Testis (tissue), 2 donors: Measurements from ENCODE around the gene SLC6A17.

ENCODE experiments used
- POLR2A ChIP-seq: fragments of 450-650 bp; IDR thresholded peaks from one replicate; pipeline ENCODE4 v1.6.1; 2017; ENCODE audit warnings: antibody characterized with exemption, mild to moderate bottlenecking, moderate library complexity
- TF ChIP-seq, protein P1 (sequence below), 3 experiments: fragments of 450-650 bp in 2 of 3; fragments of 200-600 bp in 1 of 3; sonication (generic) in 1 of 3; IDR thresholded peaks; one replicate each; pipeline ENCODE4 v1.5.1; 2016 to 2019; ENCODE audit warnings: antibody characterized with exemption in 3 of 3, mild to moderate bottlenecking in 2 of 3, moderate library complexity in 1 of 3

DNA sequence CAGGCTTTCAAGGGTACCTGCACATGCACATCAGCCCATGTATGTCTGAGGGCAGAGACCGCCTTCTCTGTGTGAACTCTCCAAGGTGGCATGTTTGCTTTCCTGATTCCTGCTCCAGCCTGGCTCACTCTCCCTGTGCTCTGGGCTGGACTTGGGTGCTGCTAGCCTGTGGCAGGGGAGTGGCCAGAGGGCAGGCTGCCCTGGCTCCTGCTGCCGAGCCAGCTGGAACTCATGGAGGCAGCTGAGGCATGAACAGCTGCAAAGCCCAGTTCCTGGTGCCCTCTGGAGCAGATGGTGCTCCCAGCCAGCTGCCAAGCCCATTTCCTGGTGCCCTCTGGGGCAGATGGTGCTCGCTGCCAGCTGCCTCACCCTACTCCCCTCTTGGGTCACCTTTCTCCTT lies 30.5 kb upstream of the SLC6A17 start:
- TF ChIP-seq, protein P1, sequence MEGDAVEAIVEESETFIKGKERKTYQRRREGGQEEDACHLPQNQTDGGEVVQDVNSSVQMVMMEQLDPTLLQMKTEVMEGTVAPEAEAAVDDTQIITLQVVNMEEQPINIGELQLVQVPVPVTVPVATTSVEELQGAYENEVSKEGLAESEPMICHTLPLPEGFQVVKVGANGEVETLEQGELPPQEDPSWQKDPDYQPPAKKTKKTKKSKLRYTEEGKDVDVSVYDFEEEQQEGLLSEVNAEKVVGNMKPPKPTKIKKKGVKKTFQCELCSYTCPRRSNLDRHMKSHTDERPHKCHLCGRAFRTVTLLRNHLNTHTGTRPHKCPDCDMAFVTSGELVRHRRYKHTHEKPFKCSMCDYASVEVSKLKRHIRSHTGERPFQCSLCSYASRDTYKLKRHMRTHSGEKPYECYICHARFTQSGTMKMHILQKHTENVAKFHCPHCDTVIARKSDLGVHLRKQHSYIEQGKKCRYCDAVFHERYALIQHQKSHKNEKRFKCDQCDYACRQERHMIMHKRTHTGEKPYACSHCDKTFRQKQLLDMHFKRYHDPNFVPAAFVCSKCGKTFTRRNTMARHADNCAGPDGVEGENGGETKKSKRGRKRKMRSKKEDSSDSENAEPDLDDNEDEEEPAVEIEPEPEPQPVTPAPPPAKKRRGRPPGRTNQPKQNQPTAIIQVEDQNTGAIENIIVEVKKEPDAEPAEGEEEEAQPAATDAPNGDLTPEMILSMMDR (IDR thresholded peaks at IDR 0.05) = no peak
- TF ChIP-seq POLR2A = no peak
